Right hindlimb (tissue), 1 donor: ENCODE data around the gene ADAMTSL3.

Source experiments
- DNase-seq: peaks from one replicate; pipeline ENCODE4 v3.0.0-alpha.2; 2018

ADAMTSL3 gene

DNA sequence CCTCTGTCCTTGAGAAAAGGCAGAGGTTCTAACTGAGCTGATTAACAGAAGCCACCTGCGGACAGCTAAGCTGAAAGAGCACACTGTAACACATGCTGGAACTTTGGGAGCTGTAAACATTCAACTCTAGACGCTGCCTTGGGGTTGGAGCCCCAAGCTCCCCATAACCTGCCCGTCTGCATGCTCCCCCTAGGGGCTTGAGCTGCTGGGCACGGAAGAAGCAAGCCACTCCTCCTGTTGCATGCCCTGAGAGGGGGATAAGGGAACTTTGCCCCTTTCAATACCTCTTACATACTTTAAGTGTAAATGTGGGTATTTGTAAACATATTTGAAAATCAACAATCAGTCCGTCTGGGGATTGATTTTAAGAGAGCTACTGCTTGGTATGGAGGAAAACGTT, 188.4 kb downstream of the ADAMTSL3 start:
- DNase-seq: no peak

DNA sequence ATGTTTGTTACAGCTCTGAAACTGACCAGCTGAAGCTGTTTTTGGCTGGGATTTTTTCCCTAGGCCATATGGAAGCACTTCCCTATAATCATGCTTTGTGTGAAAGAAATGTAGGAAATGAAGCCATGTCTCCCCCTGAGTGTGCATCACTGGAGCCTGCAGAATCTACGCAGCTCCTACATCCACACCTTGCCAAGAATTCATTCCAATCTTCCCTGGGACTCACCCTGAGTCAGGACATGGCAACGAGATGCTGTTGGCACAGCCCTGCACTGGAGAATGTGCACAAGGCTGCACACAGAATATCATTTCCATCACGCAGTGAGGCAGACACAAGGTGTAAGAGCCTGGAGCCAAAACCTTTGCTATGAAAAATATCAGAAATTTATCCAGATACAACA, 189.5 kb downstream of the ADAMTSL3 start:
- DNase-seq: peak; percentile 86

DNA sequence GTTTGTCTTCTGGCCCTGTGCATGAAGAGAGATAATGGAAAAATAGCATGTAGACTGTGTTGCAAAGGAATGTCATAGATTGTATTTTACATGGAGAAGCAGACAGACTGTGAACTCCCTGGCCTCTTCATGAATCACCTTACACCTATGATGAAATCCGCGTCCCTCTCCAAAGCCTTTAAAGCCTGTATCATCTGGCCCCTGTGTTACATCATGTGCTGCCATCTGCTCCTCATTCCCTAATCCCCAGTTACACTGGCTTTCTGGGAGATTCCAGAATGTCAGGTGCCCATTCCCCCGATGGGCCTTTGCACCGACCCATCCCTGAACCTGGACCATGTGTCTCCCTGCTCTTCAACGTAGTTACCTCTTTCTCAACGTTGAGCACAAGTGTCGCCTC, 190.8 kb downstream of the ADAMTSL3 start:
- DNase-seq: no peak

DNA sequence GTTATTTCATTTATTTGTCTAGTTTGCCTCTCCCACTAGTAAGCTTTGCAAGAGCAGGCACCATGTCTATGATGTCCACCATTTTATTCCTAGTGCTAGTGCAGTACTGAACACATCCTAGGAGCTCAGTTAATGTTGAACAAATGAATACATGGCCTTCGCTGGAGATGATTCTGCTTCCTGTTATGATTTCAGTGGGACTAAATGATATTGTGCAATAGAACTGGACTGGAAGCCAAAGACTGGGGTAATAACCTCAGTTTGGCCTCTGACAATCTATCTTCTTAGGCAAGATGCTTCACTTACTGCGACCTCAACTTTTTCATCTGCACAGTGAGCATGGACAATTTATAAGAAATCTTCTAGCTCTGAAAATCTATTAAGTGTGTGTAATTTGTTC, 191.3 kb downstream of the ADAMTSL3 start:
- no peak for DNase-seq

DNA sequence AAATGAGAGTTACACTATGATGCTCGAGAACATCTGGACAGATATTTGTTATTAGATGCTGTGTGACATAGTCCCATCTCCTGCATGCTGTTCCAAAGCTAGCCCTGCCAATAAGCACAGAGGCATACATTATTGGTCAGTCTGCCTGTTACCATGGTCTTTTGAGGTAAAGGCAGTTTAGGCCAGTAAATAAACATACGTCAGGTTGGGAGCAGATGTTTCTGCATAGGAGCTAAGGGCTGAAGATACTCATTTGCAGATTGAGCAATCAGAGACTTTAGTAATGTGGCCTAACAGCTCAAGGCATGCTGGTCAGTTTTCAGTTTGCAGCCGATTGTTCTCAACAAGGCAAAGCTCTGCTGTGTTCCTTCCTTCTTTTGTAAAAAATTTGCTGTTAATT, 192.9 kb downstream of the ADAMTSL3 start:
- no peak for DNase-seq

DNA sequence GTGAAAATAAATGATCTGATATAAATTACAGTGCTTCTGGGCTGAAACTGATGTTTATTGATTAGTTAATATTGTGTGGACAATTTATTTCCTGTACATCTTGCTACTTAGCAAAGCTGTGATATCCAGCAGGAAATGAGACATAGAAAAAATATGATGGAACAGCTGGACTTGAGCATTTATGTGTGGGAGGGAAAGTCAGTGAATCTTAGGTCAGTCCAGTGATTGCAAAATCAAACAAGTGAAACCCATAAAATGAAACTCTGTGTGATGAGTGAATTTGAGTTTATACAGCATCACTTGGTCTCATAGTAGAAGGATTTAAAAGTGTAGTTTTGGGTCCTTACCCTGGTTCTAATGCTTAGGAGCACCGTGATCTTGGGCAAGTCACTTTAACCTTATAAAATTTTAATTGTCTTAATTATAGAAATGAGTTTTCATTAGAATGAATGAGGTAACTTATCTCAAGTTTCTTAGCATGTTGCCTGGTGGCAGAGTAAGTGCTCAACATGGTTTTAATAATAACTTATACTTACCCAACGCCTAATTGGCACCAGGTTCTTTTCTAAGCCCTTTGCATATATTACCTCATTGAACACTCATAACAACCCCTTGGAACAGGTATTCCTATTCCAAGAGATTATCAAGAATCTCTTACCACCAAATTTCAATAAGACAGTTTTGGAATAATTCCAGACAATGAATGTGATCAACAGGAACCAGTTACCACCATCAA, 194.6 kb downstream of the ADAMTSL3 start:
- no peak for DNase-seq

DNA sequence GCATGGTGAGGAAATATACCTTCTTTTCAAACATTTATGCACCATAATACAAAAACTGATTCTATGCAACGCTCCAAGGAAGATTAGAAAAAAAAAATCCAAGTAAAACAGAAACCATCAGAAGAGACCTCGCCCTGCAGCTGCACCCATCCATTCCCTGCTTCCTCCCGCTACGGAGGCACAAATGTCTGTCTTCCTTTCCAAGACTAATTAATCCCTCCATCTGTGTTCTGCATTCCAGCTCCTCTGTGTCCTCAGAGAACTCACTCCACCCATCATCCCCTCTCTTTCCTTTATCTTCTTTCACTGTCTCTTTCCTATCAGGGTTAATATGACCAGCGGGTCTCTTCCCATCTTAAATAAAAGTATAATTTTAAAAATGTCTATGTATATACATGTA, 196.1 kb downstream of the ADAMTSL3 start:
- DNase-seq: peak; percentile 67

DNA sequence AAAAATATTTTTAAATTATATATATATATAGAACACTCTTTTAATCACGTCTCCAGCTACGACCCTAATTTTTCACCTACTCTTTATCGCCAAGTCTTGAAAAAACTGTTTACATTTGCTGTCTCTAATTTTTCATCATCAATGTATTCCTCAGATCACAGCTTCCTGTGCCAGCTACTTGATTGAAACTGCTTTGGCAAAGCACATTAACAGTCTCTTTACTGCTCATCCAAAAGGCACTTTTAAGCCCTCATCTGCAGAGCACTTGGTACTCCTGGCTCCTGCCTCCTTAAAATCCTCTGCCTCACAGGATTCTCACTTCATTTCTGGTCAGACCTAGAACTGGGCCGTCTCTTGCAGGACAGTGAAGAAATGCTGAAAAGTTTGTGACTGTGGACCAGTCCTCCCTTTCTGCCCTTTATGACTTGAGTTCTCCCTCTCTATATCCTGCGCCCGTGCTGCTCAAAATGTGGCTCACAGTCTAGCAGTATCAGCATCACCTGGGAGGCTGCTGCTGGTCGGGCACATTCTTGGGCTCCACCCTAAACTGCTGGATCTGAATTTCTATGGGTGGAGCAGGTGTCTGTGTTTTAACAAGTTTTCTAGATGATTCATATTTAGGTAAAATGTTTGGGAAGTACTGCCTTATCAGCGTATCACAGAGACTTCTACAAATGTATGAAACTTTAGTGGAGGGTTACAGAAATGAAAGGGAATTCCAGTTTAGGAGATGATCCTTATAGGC, 196.8 kb downstream of the ADAMTSL3 start:
- DNase-seq: no peak

DNA sequence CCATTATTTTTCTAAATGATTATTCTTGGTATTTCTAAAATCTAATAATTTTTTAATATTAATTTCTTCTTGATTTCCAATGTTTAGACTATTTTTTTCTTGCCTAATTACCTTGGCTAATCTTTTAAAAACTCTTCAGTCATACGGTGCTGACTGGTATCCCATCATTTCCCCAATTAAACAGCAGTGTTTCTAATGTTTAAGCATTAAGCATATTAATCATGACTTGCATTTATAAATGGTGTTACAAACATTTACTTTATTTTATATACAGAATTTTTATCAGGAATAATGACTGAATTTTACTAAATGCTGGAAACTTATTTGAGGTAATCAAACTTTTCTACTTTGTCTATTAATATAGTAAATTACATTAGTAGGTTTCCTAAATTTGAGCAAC, 199.3 kb downstream of the ADAMTSL3 start:
- DNase-seq: no peak

DNA sequence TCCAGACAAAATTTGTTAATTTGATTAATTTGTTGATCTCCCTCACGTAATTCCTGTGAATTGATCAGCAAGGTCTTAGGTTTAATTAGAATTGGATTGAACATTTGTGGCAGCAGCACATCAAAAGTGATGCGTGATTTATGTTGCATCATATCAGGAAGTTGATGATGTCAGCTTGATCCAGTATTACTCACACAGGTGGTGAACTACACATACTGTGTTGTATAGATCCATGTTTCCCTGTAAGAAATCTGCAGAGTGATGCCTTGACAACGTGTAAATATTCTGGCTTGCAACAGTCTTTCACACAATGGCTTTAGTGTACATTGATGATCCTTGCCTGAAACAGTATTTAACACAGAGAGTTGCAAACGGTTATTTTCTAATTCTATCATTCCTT, 200.4 kb downstream of the ADAMTSL3 start:
- DNase-seq: no peak

DNA sequence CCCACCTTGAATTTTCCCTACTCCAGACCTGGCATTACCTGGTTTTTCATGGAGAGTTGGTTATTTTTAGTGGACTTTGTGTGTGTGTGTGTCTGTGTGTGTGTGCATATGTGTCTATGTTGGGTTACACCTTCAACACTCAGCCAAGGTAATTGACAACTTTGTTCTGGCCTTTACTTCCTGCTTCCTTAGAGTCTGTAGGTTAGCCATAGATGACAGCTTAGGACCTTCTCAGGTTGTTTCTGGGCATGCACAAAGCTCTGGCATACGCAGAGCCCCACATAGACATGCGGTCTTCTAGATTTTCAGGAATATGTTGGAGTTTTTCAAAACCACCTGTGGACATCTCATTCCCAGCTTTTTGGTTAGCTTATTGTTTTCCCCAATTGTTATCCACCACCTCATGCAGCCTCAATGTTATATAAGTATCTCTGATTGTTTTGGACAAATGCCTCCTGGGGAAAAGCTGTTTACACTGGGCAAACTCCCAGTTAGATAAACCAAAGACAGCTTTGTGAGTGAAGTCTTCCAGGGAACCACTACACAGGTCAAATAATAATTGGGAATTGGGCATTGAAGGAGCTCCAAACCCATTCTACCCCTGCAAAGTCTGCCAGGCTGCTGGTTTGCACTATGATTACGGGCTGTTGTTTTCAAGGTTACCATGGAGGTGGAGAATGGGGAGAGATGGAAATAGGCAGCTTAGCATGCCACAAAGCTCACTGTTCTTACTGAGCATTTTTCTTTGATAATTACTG, 201.2 kb downstream of the ADAMTSL3 start:
- no peak for DNase-seq

DNA sequence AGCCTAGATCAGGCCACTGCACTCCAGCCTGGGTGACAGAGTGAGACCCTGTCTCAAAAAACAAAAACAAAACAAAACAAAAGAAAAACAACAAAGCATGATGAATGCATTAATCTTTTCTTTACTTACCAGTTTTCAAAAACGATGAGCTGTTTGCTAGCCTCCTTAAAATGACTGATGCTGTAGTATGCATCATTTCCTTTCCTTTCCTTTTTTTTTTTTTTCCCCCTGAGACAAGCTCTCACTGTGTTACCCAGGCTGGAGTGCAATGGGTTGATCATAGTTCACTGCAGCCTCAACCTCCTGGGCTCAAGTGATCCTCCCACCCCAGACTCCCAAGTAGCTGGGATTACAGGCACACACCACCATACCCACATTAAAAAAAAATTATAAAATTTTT, 202.0 kb downstream of the ADAMTSL3 start:
- DNase-seq: no peak

DNA sequence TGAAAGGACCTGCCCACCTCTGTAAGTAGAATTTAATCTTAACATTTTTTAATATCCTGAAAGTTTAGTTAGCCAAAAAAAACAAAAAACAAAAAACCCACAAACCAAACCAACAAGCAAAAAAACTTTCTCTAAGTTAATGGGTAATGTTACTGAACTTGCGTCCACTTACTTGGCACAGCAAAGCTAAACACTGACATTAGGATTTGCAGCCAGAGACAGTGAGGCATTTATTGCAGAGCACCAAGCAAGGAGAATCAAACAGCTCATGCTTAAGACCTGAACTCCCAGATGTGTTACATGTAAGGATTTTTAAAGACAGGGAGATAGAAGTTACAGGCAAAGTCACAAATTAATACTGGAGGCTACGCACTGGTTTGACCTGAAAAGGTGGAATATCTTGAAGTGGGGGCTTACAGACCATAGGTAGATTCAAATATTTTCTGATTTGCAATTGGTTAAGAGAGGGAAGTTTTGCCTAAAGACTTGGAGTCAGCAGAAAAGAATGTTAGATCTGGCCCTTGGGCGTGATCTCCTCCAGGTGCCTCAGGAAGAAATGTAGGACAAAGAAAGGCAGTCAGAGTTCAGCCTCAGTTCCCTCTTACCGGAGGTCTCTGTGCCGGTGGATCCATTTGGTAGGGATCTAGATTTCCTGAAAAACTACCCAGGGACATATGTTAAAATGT, 205.0 kb downstream of the ADAMTSL3 start:
- no peak for DNase-seq

DNA sequence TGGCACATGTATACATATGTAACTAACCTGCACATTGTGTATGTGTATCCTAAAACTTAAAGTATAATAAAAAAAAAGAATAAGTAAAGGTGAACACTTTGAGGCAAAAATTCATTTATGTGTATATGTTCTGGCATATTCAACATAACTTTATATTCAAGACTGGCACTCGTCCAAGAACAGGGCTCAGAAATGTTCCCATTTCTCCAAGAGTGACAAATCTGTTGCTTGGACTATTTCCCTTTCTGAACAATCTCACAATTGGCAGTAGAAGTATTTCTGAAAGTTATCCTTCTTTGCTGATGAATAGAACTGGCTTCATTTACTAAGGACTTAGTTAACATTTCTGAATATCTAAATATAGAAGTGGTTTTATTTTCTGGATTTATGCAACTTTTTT, 212.8 kb downstream of the ADAMTSL3 start:
- no peak for DNase-seq

DNA sequence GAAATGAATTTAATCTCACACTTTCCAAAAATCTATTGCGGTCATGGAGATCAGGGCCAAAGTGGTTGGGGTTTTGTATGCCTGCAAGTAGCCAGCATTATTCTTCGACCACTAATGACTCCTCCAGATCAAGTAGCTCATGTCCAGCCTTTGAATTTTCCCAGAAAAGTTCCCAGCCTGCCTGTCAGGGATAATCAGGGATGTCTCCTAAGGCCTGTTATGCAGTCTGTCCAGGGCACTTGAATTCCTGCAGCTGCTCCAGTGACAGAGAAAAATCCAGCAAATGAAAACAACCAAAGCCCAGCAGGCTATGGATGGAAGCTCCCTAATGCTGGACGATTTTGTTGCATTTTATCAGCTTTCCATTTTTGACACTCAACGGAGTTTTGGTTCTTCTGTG, 215.4 kb downstream of the ADAMTSL3 start:
- peak; percentile 73 for DNase-seq

DNA sequence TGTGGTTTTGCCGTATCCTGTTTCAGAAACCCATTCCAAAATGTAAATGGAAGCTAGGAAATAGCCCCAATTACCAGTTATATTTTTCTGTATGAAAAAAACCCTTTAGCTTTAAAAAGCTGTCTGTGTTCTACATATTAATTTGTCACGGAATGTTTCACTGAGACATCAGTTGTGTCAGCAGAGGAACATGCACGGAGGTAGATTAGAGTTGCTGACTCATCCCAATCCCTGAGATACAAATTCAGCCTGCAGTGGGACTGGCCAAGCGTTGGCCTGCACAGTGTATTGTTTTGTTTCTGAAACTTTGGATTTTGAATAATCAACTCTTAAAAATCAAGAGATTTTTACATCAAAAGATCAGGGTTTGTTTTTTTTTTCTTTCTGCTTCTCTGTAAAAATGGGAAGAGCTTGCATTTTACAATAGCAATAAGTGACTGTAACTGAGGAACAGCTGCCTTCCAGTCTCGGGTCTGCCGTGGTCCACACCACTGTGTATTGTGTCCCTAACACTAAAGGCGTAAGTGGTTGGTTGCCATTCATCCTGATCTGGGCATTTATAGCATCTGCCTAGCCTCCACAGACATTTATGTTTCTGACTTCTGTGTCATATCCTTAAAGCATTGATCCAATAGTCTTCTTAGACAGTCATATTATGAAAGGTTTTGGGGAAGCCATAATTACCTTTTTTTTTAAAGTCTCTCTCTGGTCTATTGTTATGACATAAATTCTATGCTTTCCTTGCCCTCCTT, 218.1 kb downstream of the ADAMTSL3 start:
- DNase-seq: no peak

DNA sequence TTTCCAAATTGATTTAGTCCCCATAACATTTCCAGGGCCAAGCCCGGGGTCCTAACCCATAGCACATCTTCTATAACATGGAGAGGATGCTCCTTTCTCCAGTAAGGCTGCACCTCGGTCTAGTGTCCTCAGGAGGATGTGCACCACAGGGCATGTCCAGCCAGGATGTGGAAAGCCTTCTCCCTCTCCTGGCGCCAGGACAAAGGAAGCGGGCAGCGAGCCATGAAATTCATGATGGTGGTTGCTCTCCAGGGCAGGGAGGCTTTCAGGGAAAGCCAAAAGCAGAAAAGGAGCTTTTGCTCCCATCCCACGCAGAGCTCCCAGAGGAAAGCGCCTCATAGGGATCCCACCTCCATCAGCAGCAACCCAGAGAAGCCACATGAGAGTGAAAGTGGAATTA, 220.0 kb downstream of the ADAMTSL3 start:
- no peak for DNase-seq

DNA sequence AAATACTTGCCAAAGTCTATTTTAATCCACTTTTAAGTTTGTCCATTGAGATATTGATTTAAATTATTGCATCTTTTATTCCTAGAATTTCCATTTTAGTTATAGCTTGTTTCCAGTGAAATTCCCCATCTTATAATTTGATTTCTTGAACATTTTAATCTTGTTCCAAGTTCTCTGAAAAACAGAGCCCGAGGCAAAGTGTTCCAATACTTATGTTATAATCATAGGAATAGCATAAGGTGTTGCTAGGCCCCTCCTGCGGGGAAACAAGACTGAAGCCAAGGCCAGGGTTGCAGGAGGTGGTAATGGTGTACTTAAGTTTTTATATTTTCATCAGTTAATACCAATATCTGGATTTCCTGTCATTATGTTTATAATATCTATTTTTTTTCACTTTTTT, 226.6 kb downstream of the ADAMTSL3 start:
- no peak for DNase-seq

DNA sequence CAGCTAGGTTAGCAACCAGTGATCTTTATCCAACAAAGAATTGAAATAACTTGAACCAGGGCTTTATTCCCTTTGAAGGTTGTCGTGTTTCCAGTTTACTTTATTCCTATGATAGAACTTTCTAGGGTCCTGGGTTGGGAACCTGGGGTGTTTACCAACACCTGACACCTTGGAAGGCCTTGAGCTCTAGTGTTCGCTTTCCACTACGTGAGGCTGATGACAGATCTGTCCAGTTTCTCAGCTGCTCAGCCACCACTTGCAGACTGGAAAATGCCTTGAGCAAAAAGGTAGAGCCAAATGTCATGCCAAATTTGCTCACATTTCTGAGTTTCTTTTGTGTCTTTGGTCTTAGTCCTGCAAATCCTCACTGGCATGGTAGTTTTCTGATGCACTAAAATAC, 227.2 kb downstream of the ADAMTSL3 start:
- DNase-seq: no peak

DNA sequence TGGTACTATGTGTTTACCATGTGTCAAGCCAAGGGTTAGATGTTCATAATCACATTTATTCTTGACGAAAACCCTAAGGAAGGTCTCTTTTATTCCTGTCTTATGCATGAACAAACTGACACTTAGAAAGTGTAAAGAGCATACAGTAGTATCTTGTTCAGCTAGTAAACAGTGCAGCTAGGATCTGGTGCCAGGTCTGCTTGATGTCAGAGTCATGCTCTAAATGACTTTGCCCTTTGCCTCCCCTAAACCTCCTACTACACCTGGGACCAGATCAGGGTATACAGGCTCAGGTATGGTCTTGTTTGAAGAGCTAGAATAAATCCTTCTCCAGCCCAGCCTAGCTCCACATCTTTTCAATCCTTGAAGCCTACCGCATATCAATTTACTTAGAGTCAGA, 232.4 kb downstream of the ADAMTSL3 start:
- DNase-seq: no peak

DNA sequence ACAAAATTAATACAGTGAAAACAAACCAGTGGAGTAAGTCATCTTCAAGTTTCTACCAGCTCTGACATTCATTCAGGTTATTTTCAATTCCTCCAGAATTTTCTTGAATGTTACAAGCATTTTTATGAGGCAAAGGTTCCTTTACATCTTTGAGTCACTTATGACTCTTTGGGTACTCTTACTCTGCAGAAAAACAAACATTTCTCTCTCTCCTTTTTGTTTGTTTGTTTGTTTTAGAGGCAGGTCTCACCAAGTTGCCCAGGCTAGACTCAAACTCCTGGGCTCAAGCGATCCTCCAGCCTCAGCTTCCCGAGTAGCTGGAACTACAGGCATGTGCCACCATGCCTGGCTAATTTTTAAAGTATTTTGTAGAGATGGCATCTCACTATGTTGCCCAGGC, 233.5 kb downstream of the ADAMTSL3 start:
- DNase-seq: no peak

DNA sequence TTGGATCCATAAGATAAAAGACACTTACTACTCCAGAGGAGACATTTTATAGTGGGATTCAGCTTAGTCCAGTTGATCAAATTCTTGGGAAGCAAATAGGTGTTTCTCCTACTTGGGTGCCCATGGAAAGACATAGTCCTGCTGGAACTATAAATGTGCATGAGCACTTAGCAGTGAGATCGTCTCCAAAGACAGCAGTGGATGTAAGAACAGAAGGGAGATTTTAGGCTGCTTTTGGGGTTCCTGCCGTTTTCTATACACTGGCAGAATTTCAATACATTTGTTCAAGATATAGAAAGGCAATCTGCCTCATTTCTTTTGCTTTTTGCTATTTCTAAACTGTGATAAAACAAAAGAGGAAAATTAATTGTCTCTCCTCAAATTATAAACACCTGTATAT, 234.0 kb downstream of the ADAMTSL3 start:
- DNase-seq: no peak

DNA sequence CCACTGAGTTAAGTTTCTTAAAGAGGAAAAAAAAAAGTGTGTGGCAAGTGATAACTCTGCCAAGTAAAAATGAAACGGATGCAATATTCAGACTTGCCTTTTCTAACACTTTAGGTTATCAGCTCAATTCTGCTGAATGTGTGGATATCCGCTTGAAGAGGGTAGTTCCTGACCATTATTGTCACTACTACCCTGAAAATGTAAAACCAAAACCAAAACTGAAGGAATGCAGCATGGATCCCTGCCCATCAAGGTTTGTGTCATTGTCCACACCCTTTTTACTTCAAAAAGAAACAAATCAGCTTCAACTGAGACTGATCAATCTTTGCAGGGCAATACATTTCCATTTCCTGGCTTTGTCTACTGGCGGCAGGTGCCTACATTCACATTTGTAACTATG, 236.1 kb downstream of the ADAMTSL3 start:
- no peak for DNase-seq
